Astrocyte of the cerebellum (primary cell): ENCODE data around the gene AHDC1.
"Not testable (repeated sequence)": the region's sequence is repeated elsewhere in the genome, so short reads cannot be mapped to it uniquely, and the experiment has no call there.

Experiments
- DNase-seq: peaks from one replicate; pipeline ENCODE4 v3.0.0-alpha.2; 2011; ENCODE audit warnings: low read depth
- H3K4me3 ChIP-seq: 2 replicates; pipeline ENCODE4 v1.5.1; 2011; ENCODE audit warnings: mild to moderate bottlenecking, low read depth, low read length, moderate library complexity
- CTCF ChIP-seq: IDR thresholded peaks from 2 replicates; pipeline ENCODE4 v1.5.1; 2012; ENCODE audit warnings: low read length, low read depth, moderate library complexity, mild to moderate bottlenecking; ENCODE audit errors: missing control alignments
- in situ Hi-C: cut with HindIII; loops from 2 replicates; pipeline ENCODE4 v1.10.0; 2017; ENCODE audit warnings: low sequenced_read_pairs

Gene AHDC1

DNA sequence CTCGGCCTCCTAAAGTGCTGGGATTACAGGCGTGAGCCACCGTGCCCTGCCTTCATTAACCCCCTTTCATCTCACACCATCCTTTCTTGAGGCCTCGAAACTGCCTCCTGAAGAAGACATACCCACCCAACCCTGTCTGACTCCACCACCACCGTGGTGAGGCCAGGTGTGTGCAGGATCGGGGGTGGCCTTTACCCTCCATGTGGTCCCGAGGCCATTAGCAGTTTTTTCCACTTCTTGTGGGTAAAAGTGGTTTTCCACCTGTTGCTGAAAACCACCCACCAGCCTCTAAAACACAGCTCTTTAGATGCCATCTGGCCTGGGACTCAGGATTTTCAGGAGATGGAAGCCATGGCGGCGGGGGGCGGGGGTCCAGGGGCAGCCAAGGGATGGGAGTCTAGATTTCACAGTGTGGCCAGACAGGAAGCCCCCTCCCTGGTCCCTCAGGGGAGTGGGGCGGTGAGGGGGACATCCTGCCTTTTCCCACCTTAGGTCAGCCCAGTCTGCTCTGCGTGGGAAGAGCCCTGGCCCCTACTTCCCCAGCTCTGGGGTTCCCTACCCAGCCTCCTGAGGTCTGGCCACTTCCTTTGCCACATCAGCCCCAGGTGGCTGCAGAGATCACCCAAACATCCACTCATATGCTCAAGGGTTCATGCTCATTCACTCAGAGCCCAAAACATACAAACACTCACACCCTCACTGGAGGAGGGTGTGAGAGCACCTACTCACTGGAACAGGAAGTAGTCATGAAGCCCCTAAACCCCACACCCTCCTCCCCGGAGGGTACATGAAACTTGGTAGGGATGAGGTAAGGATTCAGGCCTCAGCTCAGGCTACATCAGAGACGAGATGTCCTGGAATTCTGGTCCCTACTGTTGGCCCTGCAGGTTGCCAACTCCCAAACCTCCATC, 28.7 kb upstream of the AHDC1 start:
- no peak overlapping the region for H3K4me3 ChIP-seq
- no peak for DNase-seq
- TF ChIP-seq CTCF: no peak
- in situ Hi-C loops: no loop called here

DNA sequence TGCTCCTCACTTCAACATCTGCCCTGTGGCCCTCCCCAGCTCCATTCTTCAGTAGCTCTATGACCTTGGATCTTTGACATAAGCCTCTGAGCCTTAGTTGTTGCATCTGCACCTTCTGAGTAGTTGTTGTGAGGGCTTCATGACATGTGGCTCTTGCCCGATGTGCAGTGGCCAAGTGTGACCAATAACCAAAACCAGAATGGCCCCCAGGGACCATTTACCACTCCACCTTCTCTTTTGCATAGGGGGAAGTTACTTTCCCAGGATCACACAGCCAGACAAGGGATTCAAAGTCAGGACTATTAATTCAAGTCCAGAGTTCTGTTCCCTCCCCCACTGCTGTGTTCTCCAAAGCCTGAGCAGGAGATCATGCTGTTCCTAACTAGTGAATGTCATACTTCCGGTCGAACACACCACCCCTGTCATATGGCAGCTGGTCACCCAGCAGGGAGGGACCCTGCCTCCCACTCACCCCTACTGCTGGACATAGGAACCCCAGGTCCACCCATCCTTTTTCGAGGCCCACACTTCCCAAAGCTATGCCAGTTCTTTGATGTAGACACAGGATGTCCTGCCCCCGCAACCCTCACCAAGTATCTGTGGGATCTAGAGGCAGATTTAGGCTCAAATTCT, 27.0 kb upstream of the AHDC1 start:
- DNase-seq: no peak
- in situ Hi-C loops: no loop called here
- no peak overlapping the region for H3K4me3 ChIP-seq
- TF ChIP-seq CTCF: no peak

DNA sequence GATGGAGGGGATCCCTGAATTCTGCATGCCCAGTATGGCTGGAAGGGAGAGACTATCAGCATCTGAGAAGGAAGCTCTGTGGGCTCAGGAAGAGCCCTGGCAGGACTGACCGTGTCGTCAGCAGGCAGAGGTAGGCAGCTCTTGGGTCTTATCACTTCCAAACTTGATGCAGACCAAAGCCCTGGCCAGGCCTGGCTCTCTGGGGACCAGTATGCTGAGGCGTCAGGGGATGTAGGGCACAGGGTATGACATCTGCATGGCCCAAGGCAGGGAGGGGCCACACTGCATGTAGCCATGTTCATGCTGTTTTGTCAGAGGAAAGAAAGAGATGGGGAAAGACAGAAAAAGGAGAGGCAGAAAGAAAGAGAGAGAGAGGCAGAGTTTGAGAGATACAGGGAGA, 24.8 kb upstream of the AHDC1 start:
- no peak for TF ChIP-seq CTCF
- no peak overlapping the region for H3K4me3 ChIP-seq
- no peak for DNase-seq
- in situ Hi-C loops: no loop called here

DNA sequence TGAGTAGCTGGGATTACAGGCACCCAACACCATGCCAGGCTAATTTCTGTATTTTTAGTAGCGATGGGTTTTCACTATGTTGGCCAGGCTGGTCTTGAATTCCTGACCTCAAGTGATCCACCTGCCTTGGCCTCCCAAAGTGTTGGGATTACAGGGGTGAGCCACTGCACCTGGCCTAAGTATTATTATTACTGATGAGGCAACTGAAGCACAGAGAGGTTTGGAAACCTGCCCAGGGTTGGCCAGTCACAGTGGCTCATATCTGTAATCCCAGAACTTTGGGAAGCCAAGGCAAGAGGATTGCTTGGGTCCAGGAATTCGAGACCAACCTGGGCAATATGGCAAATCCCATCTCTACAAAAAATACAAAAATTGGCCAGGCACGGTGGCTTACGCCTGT, 23.8 kb upstream of the AHDC1 start:
- in situ Hi-C loops, DNase-seq, H3K4me3 ChIP-seq: not testable (repeated sequence)

- no peak for TF ChIP-seq CTCF
- H3K4me3 ChIP-seq: no peak overlapping the region
- in situ Hi-C loops: no loop called here
- DNase-seq: no peak
These were observed 23.1 kb upstream of the AHDC1 start for GRCh38 chr1:27627061-27627460.

DNA sequence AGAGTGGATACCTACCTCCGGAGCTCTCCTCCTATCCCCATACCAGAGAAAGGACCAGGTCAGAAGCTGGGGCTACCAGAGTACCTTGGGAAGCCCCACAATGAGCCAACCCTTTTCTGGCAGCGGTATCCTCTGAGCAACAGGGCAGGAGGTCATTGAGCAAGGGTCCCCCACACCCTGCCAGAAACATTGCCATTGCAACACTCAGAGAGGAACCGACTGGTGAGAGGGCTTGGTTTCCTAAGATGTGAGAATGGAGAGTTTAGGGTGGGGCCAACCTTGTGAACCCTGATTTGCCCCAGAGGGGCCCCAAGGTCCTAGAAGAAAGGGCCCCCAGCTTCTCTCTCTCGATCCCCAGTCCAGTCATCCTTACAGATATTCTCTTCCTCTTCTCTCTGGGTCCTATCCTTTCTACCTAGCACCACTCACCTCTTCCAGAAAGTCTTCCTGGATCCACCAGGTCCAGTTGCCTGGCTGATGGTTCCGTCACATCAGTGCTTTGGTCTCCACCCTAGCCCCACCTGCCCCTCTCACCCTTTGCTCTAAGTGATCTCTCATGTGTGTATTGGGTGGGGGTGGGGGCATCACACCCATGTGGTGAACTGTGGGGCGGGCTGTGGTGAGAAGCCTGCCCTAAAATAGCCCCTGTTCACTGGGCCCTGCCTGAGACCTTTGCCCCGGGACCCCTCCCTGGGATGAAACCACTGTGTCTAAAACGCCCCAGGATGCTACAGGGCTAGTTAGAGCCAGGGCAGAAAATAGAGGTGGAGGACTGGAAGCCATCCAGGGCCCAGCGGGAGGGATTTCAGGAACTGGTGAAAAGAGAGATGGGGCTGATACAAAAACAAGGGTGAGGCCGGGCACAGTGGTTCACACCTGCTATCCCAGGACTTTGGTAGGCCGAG, 22.3 kb upstream of the AHDC1 start:
- in situ Hi-C loops: no loop called here

More for the DNA sequence above, 22.3 kb upstream of the AHDC1 start:
- no peak for DNase-seq
- no peak overlapping the region for H3K4me3 ChIP-seq
- TF ChIP-seq CTCF: no peak
